ENCODE data around the gene GRK6.
A peak's percentile ranks its signal among the peaks of the same experiment; 100 is the strongest.
"Not testable (repeated sequence)": the region's sequence is repeated elsewhere in the genome, so short reads cannot be mapped to it uniquely, and the experiment has no call there.

Gene GRK6

GRCh38 chr5:177399997-177400868 is 26.2 kb upstream of the GRK6 start, which contains the start of gene PFN3:
TSS of gene PFN3 (minus strand) at chr5:177400661. CDS start at chr5:177400576, 85 bp downstream.
- DNase-seq = no peak

DNA sequence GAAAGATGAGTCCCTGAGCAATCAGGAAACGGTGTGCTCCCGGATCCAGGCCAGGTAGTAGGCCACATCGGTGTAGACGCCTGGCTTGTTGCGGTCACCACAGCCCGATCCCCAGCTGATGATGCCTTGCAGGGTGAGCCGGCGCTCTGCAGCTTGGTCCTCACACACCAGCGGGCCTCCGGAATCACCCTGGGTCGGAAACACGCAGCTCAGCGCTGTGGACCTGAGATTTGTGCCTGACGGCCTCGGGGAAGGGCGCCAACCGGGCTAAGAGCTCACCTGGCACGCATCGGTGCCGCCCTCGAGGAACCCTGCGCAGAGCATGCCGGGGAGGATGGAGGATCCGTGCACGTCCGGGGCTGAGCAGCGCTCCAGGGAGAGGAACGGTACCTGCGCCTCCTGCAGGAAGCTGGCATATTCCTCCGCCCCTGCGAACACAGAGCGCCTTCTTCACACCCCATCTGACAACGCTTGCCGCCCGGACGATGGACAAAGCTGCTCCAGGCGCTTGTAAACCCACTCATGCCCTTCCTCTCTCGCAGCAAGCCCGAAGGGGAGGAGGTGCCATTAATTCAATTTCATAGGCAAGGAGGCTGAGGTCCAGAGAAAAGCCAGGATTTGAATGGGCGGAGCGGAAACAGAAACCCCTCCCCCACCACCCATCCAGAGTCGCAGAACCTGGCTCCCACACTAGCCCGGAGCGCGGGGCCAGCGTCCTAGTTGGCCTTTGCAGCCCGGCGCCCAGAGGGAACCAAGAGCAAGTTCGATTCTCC is 24.0 kb upstream of the GRK6 start:
- DNase-seq = peak; percentile 85 to 93

DNA sequence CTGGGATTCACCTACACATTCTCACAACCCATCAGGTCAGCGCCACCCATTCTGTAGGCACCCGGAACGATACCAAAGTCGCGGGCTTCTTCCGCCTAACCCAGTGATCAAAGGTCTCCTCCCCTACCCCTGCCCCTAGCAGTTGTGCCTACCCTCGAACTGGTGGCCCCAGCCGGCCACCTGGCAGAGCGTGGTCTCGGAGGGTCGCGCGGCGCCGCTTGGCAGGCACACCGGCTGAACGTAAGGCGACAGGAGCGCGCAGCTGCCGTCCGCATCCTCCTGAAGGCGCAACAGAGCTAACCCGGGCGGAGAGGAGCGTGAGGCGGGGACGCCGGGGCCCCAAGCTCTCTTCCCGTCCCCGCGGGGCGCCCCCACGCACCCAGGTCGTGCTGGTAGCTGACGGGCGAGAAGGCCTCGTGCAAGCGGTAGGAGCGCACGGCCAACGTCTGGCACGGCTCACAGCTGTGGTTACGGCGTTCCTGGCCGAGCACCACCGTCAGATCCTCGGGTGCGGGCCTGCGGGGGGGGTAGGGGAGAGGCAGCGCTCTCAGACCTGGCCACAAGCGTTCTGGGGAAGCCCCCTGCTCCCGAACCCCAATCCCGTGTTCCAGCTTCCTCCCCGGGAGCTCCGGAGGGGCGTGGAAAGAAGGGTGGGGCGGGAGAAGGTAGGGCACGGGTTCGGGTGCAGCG is 23.2 kb upstream of the GRK6 start:
- DNase-seq = peak; percentile 55 to 72

- DNase-seq = peak; percentile 55 to 80
These were observed 22.5 kb upstream of the GRK6 start for GRCh38 chr5:177403792-177404640.

DNA sequence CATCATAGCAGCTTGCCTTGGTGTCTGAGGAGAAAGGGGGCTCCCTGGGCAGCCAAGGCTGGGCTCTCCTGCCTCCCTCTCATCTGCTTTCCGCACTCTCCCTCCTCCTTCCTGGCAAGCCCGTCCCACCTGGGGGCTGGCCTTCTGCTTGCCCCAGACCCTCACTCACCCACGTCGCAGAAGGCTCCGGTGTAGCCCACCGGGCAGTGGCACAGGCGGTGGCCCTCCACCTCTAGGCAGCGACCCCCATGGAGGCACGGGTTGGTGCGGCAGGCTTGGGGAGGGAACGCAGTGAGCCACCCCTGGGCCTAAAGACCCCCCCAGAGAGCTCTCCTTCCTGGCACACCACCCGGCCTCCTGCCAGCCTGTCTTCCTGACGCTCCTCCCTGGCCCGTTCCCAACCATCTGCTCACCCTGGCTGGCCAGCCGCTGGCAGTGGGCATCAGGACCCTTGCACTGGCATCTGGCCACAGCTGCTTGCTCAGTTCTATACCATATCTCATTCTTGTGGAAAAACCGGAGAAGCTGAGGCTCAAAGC is 21.8 kb upstream of the GRK6 start:
- no peak for DNase-seq

DNA sequence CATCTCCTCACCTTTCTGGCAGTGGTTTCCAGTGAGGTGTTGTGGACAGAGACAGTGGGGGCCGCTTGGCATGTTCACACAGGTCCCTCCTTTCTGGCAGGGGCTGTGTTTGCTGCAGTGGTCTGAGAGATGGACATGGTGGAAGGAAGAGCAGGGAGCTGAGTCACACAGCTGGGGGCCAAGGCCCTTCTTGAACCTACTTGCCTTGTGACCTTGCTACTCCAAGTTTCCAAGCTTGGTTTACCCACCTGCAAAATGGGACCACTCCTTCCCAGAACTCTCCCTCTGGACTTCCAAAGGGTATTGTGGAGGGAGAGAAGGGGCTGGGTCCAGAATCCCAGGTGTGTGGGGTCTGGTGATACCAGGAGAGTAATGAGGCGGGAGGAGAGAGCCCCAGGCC is 21.2 kb upstream of the GRK6 start:
- no peak for DNase-seq

- no peak for DNase-seq
These were observed 20.7 kb upstream of the GRK6 start for GRCh38 chr5:177405805-177406204.

GRCh38 chr5:177409043-177409801 is 17.3 kb upstream of the GRK6 start, which contains the start of gene F12:
TSS of gene F12 (minus strand) at chr5:177409564. CDS start at chr5:177409527, 37 bp downstream.
- DNase-seq = no peak

DNA sequence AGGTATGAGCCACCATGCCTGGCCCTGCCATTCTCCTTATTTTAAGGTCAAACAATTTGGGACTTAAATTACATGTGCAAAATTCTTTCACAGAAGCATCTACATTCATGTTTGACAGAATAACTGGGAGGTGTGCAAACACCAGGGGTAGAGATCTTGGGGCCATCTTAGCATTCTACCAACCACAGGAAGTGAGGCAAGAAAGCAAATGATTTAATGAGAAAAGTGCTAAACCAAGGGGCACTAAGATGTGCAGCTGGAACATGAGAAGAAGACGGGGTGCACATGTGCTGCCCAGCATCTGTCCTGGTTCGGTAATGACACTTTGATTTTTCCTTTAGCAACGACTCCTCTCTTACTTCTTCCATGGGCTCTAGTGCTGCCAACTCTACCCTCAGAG is 15.9 kb upstream of the GRK6 start:
- no peak for DNase-seq

DNA sequence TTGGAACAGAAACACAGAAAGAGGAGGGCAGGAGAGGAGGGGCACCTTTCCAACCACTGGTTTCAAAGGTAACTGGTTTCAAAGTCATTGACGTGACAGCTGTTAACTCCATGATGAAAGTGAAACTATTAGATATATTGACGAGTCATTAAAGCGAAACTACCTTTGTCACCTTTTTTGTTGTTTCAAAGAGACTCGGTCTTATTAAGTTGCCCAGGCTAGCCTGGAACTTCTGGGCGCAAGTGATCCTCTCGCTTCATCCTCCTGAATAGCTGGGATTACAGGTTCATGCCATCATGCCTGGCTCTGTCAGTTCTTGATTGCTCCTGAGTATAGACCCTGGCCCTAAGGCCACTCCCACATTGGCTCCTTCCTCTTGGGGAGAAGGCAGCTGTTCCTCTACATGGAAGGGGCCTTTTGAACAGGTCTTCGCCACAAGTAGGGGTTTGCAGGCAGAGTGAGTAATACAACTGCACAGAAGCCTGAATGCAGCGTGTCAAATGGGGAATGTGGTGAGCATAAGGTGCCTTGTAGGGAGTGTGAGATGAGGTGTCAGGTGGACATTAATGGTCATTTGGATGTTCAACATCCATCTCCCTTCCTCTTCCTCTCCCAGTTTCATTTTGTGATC is 13.8 kb upstream of the GRK6 start:
- DNase-seq = no peak

DNA sequence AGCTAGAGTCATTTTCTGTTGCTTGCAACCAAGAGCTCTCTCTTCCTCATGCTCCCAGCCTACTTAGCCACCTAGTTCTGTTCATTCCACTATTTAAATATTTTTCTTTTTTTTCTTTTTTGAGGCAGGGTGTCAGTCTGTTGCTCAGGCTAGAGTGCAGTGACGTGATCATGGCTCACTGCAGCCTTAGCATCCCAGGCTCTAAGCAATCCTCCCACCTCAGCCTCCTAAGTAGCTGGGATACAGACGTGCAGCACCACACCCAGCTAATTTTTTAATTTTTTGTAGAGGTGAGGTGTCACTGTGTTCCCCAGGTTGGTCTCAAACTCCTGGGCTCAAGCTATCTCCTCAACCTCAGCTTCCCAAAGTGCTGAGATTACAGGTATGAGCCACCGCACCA is 12.0 kb upstream of the GRK6 start:
- DNase-seq = no peak

- DNase-seq = not testable (repeated sequence)
These were observed 9.4 kb upstream of the GRK6 start for GRCh38 chr5:177417081-177417480.

DNA sequence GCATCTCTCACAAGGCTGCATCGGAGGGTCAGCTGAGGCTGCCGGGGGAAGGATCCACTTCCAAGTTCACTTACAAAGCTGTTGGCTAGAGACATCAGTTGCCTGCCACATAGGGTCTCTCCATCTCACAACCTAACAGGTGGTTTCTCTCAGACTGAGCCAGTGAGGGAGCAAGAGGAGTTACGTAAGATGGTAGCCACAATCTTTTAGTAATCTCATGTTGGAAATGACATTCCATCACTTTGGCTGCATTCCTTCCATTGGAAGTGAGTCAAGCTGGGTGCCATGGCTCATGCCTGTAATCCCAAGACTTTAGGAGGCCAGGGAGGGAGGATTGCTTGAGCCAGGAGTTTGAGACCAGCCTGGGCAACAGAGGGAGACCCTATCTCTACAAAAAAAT is 7.4 kb upstream of the GRK6 start:
- DNase-seq = no peak

GRCh38 chr5:177420472-177420871 is 6.0 kb upstream of the GRK6 start:
- DNase-seq = not testable (repeated sequence)

DNA sequence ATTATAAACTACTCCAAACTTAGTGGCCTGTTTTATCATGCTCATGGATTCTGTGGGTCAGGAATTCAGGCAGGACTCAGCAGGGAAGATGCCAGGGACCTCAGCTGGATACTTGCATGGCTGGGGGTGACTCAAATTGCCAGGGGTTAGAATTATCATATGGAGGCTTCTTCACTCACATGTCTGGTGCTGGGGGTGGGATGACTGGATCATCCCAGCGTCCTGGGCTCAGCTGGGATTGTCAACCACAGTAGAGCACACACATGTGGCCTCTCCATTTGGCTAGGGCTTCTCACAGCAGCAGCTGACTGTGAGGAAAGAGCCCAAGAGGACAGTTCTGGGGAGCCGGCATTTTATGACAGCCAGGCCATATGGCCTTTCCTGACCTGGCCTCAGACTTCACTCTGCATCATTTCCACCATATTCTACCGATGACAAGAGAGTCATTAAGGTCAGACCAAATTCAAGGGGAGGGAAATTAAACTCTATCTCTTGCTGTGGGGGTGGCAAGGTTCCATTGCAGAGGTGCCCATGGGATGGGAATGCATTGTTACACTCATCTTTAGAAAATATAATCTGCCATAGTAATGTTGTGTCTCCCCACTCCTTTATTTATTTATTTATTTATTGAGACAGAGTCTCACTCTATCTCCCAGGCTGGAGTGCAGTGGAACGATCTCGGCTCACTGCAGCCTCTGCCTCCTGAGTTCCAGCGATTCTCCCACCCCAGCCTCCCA is 5.2 kb upstream of the GRK6 start:
- DNase-seq = no peak

DNA sequence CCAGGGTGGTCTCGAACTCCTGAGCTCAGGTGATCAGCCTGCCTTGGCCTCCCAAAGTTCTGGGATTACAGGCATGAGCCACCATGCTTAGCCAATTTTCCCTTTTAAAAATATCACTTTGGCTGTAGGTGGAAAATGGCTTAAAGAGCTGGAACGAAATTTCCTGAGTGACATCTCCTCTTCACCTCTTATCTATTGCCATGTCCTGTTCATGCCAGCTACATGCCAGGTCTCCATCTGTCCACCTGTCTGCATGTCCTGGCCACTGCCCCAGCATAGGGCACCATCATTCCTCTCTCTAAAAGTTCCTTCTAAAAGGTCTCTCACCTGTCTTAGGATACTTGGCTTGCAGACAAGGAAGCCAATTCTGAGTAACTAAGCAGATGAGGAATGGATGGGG is 2.8 kb upstream of the GRK6 start:
- no peak for DNase-seq

DNA sequence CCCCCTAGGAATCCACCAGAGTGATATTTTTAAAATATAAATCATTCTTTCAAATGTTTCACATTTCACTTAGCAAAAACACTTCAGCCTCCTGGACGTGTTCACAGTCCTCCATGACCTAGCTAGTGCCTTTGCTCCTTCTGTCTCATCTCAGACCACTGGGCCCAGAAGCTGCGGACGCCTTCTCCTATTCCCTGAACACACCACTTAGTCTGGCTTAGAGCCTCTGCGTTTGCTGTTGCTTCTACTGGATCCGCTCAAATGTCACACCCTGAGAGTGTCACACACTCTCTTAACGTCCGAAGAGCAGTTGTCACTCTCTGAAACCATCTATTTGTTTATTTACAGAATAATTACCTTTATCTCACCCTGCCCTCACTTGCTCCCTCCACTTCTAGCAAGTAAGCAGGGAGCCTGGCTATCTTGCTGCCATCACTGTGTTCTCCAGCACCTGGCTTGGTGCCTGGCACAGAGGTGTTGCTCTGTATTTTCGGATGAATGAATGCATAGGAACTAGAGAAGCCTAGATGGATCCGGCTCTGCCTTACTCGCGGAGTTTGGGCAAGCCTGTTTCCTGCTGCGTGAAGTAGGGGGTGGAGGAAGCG is 1.2 kb upstream of the GRK6 start:
- DNase-seq = no peak

- DNase-seq = peak; percentile 98 to 99
These were observed 493 bp upstream of the GRK6 start for GRCh38 chr5:177425801-177426565.

Data from NCI-H526 (cell line).